Effector memory CD4-positive, alpha-beta T cell (primary cell): Measurements from ENCODE around the gene TNFAIP8L3.
"Not testable (repeated sequence)": the region's sequence is repeated elsewhere in the genome, so short reads cannot be mapped to it uniquely, and the experiment has no call there.

Experiments
- DNase-seq, 3 donors: peaks; one replicate each; pipeline ENCODE4 v3.0.0-alpha.2; 2020
- H3K27ac ChIP-seq: 2 replicates; pipeline ENCODE4 v1.7.0; 2013; ENCODE audit warnings: mild to moderate bottlenecking, low read length, moderate library complexity; ENCODE audit not compliant: insufficient read depth, poor library complexity, severe bottlenecking
- H3K27me3 ChIP-seq: replicated peaks from 2 replicates; pipeline ENCODE4 v1.7.0; 2013; ENCODE audit warnings: mild to moderate bottlenecking, low read length; ENCODE audit not compliant: insufficient read depth, control insufficient read depth, poor library complexity, severe bottlenecking
- H3K36me3 ChIP-seq: 2 replicates; pipeline ENCODE4 v1.7.0; 2013; ENCODE audit warnings: mild to moderate bottlenecking, low read length, moderate library complexity; ENCODE audit not compliant: control insufficient read depth, insufficient read depth
- H3K4me1 ChIP-seq: 2 replicates; pipeline ENCODE4 v1.7.0; 2013; ENCODE audit warnings: low read length, mild to moderate bottlenecking; ENCODE audit not compliant: control insufficient read depth, insufficient read depth, poor library complexity, severe bottlenecking
- H3K4me3 ChIP-seq: 2 replicates; pipeline ENCODE4 v1.7.0; 2013; ENCODE audit warnings: low read length, low read depth, mild to moderate bottlenecking; ENCODE audit not compliant: insufficient read depth, poor library complexity, severe bottlenecking
- H3K9me3 ChIP-seq: 2 replicates; pipeline ENCODE4 v1.7.0; 2013; ENCODE audit warnings: mild to moderate bottlenecking, low read length, moderate library complexity; ENCODE audit not compliant: control insufficient read depth

The TNFAIP8L3 gene

GRCh38 chr15:51046799-51047449, 47.8 kb downstream of the TNFAIP8L3 start:
- Histone ChIP-seq H3K36me3 (no peaks in the 10 kb centered on the region), H3K9me3 (no peaks in the 10 kb centered on the region), H3K4me3 (no peak overlapping the region), H3K27ac (no peak overlapping the region), H3K27me3 (no peaks in the 10 kb centered on the region), H3K4me1 (no peaks in the 10 kb centered on the region)
- no peak for DNase-seq

- no peaks in the 10 kb centered on the region for H3K4me1 ChIP-seq
- DNase-seq, result no peak
- no peak overlapping the region for H3K27ac ChIP-seq
- no peaks in the 10 kb centered on the region for H3K9me3 ChIP-seq
- H3K4me3 ChIP-seq, result no peak overlapping the region
- no peaks in the 10 kb centered on the region for H3K36me3 ChIP-seq
- H3K27me3 ChIP-seq, result no peaks in the 10 kb centered on the region
Observed at GRCh38 chr15:51046016-51046415, 48.7 kb downstream of the TNFAIP8L3 start.

GRCh38 chr15:51044037-51044727, 50.5 kb downstream of the TNFAIP8L3 start:
- Histone ChIP-seq H3K4me3 (no peak overlapping the region), H3K27ac (no peak overlapping the region), H3K4me1 (no peaks in the 10 kb centered on the region), H3K36me3 (no peaks in the 10 kb centered on the region), H3K9me3 (no peaks in the 10 kb centered on the region), H3K27me3 (no peaks in the 10 kb centered on the region)
- no peak for DNase-seq

GRCh38 chr15:51038974-51039319, 55.8 kb downstream of the TNFAIP8L3 start:
- Histone ChIP-seq H3K36me3 (no peaks in the 10 kb centered on the region), H3K4me1 (no peaks in the 10 kb centered on the region), H3K27ac (no peak overlapping the region), H3K9me3 (no peaks in the 10 kb centered on the region), H3K27me3 (no peaks in the 10 kb centered on the region), H3K4me3 (no peak overlapping the region)
- DNase-seq, result no peak

GRCh38 chr15:51038162-51038973, 56.3 kb downstream of the TNFAIP8L3 start:
- Histone ChIP-seq H3K4me3 (no peak overlapping the region), H3K9me3 (no peaks in the 10 kb centered on the region), H3K36me3 (no peaks in the 10 kb centered on the region), H3K27me3 (no peaks in the 10 kb centered on the region), H3K27ac (no peak overlapping the region), H3K4me1 (no peaks in the 10 kb centered on the region)
- no peak for DNase-seq

- not testable (repeated sequence) for H3K27me3 ChIP-seq, DNase-seq, H3K4me3 ChIP-seq, H3K9me3 ChIP-seq, H3K27ac ChIP-seq, H3K4me1 ChIP-seq, H3K36me3 ChIP-seq
Observed at GRCh38 chr15:51037474-51037873, 57.2 kb downstream of the TNFAIP8L3 start.

GRCh38 chr15:51030649-51031316, 63.9 kb downstream of the TNFAIP8L3 start:
- Histone ChIP-seq H3K9me3 (no peaks in the 10 kb centered on the region), H3K4me1 (no peaks in the 10 kb centered on the region), H3K27ac (no peak overlapping the region), H3K4me3 (no peak overlapping the region), H3K27me3 (no peaks in the 10 kb centered on the region), H3K36me3 (no peaks in the 10 kb centered on the region)
- DNase-seq, result no peak

- Histone ChIP-seq H3K27me3 (no peaks in the 10 kb centered on the region), H3K36me3 (no peaks in the 10 kb centered on the region), H3K4me3 (no peak overlapping the region), H3K27ac (no peak overlapping the region), H3K4me1 (no peaks in the 10 kb centered on the region), H3K9me3 (no peaks in the 10 kb centered on the region)
- DNase-seq, result no peak
Observed at GRCh38 chr15:51025454-51025846, 69.3 kb downstream of the TNFAIP8L3 start.

GRCh38 chr15:51024735-51025453, 69.8 kb downstream of the TNFAIP8L3 start:
- DNase-seq, result no peak
- H3K4me1 ChIP-seq, result no peaks in the 10 kb centered on the region
- H3K36me3 ChIP-seq, result no peaks in the 10 kb centered on the region
- no peaks in the 10 kb centered on the region for H3K27me3 ChIP-seq
- H3K27ac ChIP-seq, result no peak overlapping the region
- no peaks in the 10 kb centered on the region for H3K9me3 ChIP-seq
- H3K4me3 ChIP-seq, result no peak overlapping the region
